H9 (cell line): ENCODE results near the gene ANKRD52. TPM values are rescaled to one million over a fixed set of nuclear protein-coding genes. Genes with fewer than 3 reads are reported as not detected.

ENCODE experiments used
- DNase-seq: peaks from one replicate; pipeline ENCODE4 v3.0.0-alpha.2; 2017
- H2AFZ ChIP-seq: one replicate; pipeline ENCODE4 v1.6.1; 2013; ENCODE audit warnings: mild to moderate bottlenecking, low read length, control low read depth, moderate library complexity
- H2AK5ac ChIP-seq: 2 replicates; pipeline ENCODE4 v1.6.1; 2013; ENCODE audit warnings: low read length, control low read depth, mixed read lengths; ENCODE audit not compliant: insufficient read length
- H2BK120ac ChIP-seq: one replicate; pipeline ENCODE4 v1.6.1; 2013; ENCODE audit warnings: low read depth, mild to moderate bottlenecking, low read length, control low read depth, inconsistent platforms; ENCODE audit not compliant: poor library complexity, severe bottlenecking
- H2BK12ac ChIP-seq: 2 replicates; pipeline ENCODE4 v1.6.1; 2013; ENCODE audit warnings: low read length, control low read depth, mixed read lengths, low read depth; ENCODE audit not compliant: insufficient read length
- H2BK15ac ChIP-seq: 2 replicates; pipeline ENCODE4 v1.6.1; 2013; ENCODE audit warnings: low read depth, low read length, control low read depth
- H2BK20ac ChIP-seq: one replicate; pipeline ENCODE4 v1.6.1; 2013; ENCODE audit warnings: low read depth, mild to moderate bottlenecking, low read length, control low read depth, inconsistent platforms; ENCODE audit not compliant: poor library complexity, severe bottlenecking
- H2BK5ac ChIP-seq: 2 replicates; pipeline ENCODE4 v1.6.1; 2013; ENCODE audit warnings: low read length, control low read depth, mixed read lengths; ENCODE audit not compliant: insufficient read length
- H3K14ac ChIP-seq: 2 replicates; pipeline ENCODE4 v1.6.1; 2013; ENCODE audit warnings: low read length, control low read depth; ENCODE audit not compliant: insufficient read depth
- H3K18ac ChIP-seq: 2 replicates; pipeline ENCODE4 v1.6.1; 2013; ENCODE audit warnings: low read depth, mild to moderate bottlenecking, mixed read lengths, low read length, control low read depth; ENCODE audit not compliant: insufficient read length
- H3K23ac ChIP-seq: 2 replicates; pipeline ENCODE4 v1.6.1; 2013; ENCODE audit warnings: low read length, control low read depth, mixed read lengths, low read depth; ENCODE audit not compliant: insufficient read length
- H3K23me2 ChIP-seq: 2 replicates; pipeline ENCODE4 v1.6.1; 2013; ENCODE audit warnings: low read depth, mild to moderate bottlenecking, mixed read lengths, low read length, control low read depth; ENCODE audit not compliant: insufficient read length, poor library complexity, severe bottlenecking
- H3K27ac ChIP-seq: 2 replicates; pipeline ENCODE4 v1.5.1; 2013; ENCODE audit warnings: low read length, control low read depth, mixed read lengths, low read depth; ENCODE audit not compliant: insufficient read length
- H3K27me3 ChIP-seq: 2 replicates; pipeline ENCODE4 v1.6.1; 2013; ENCODE audit warnings: low read length, control low read depth, inconsistent platforms; ENCODE audit not compliant: insufficient read depth
- H3K4ac ChIP-seq: 2 replicates; pipeline ENCODE4 v1.6.1; 2013; ENCODE audit warnings: low read depth, mild to moderate bottlenecking, control low read depth, inconsistent platforms, low read length, moderate library complexity
- H3K4me1 ChIP-seq: 2 replicates; pipeline ENCODE4 v1.6.1; 2013; ENCODE audit warnings: low read length, control low read depth, inconsistent platforms; ENCODE audit not compliant: insufficient read depth
- H3K4me2 ChIP-seq: 2 replicates; pipeline ENCODE4 v1.6.1; 2013; ENCODE audit warnings: low read length, control low read depth, mixed read lengths; ENCODE audit not compliant: insufficient read length, insufficient read depth
- H3K56ac ChIP-seq: 2 replicates; pipeline ENCODE4 v1.6.1; 2013; ENCODE audit warnings: low read depth, mild to moderate bottlenecking, mixed read lengths, low read length, control low read depth; ENCODE audit not compliant: insufficient read length
- H3K79me1 ChIP-seq: 2 replicates; pipeline ENCODE4 v1.6.1; 2013; ENCODE audit warnings: low read depth, mild to moderate bottlenecking, moderate library complexity, low read length, control low read depth, inconsistent platforms; ENCODE audit not compliant: insufficient read depth, poor library complexity, severe bottlenecking
- H3K79me2 ChIP-seq: 2 replicates; pipeline ENCODE4 v1.6.1; 2013; ENCODE audit warnings: low read length, control low read depth, inconsistent platforms; ENCODE audit not compliant: insufficient read depth
- H3K9ac ChIP-seq: 2 replicates; pipeline ENCODE4 v1.6.1; 2013; ENCODE audit warnings: low read length, control low read depth, mixed read lengths; ENCODE audit not compliant: insufficient read length; ENCODE audit errors: extremely low read depth
- H3K9me3 ChIP-seq: one replicate; pipeline ENCODE4 v1.6.1; 2013; ENCODE audit warnings: low read depth, low read length, inconsistent platforms; ENCODE audit not compliant: control insufficient read depth
- H3T11ph ChIP-seq: one replicate; pipeline ENCODE4 v1.6.1; 2013; ENCODE audit warnings: mild to moderate bottlenecking, low read length, control low read depth, inconsistent platforms
- H4K20me1 ChIP-seq: one replicate; pipeline ENCODE4 v1.6.1; 2013; ENCODE audit not compliant: control insufficient read depth, insufficient read length, insufficient read depth
- H4K5ac ChIP-seq: 2 replicates; pipeline ENCODE4 v1.6.1; 2013; ENCODE audit warnings: low read depth, mild to moderate bottlenecking, mixed read lengths, low read length, control low read depth; ENCODE audit not compliant: insufficient read length
- H4K8ac ChIP-seq: replicated peaks from 2 replicates; pipeline ENCODE4 v1.6.1; 2013; ENCODE audit warnings: low read length, control low read depth, mixed read lengths, low read depth; ENCODE audit not compliant: insufficient read length
- H4K91ac ChIP-seq: 2 replicates; pipeline ENCODE4 v1.6.1; 2013; ENCODE audit warnings: low read depth, mild to moderate bottlenecking, moderate library complexity, mixed read lengths, low read length, control low read depth; ENCODE audit not compliant: insufficient read length
- H3K27ac Mint-ChIP-seq, 3 experiments: 2 replicates in 2 of 3; 3 replicates in 1 of 3; pipeline ENCODE4 v1.8.0; 2020 to 2021; ENCODE audit warnings: mixed read lengths in 3 of 3, mild to moderate bottlenecking in 1 of 3, moderate library complexity in 1 of 3
- H3K27me3 Mint-ChIP-seq: 2 replicates; pipeline ENCODE4 v1.8.0; 2021; ENCODE audit warnings: low read depth, mild to moderate bottlenecking, moderate library complexity, mixed read lengths
- H3K36me3 Mint-ChIP-seq, 3 experiments: 2 replicates in 2 of 3; 3 replicates in 1 of 3; pipeline ENCODE4 v1.8.0; 2020 to 2021; ENCODE audit warnings: low read depth in 3 of 3, mixed read lengths in 3 of 3; ENCODE audit not compliant: insufficient read depth in 1 of 3
- H3K4me1 Mint-ChIP-seq, 2 experiments: 2 replicates each; pipeline ENCODE4 v1.8.0; 2020; ENCODE audit warnings: mixed read lengths in 2 of 2
- H3K4me3 Mint-ChIP-seq, 2 experiments: 2 replicates in 1 of 2; 3 replicates in 1 of 2; pipeline ENCODE4 v1.8.0; 2020 to 2021; ENCODE audit warnings: mild to moderate bottlenecking in 2 of 2, mixed read lengths in 2 of 2, moderate library complexity in 1 of 2
- H3K9me3 Mint-ChIP-seq, 2 experiments: 2 replicates in 1 of 2; 3 replicates in 1 of 2; pipeline ENCODE4 v1.8.0; 2020; ENCODE audit warnings: mild to moderate bottlenecking in 2 of 2, mixed read lengths in 2 of 2, moderate library complexity in 1 of 2
- CTCF ChIP-seq: fragments of 200-600 bp; sonication (generic); conservative IDR thresholded peaks from 3 replicates; pipeline ENCODE4 v1.8.0; 2021; ENCODE audit warnings: antibody characterized with exemption, mild to moderate bottlenecking
- total RNA-seq: library from RNA; stranded (reverse); gene quantifications from 2 replicates; pipeline ENCODE4 v1.2.1, GENCODE V29; 2021

The ANKRD52 gene
- total RNA-seq, 1 experiment from 2014 or later, result 33.4 TPM

- no peak overlapping the region for H3K14ac ChIP-seq
- H3K9me3 Mint-ChIP-seq, result no peaks in the 10 kb centered on the region
- H3K4me2 ChIP-seq, result no peak overlapping the region
- H4K8ac ChIP-seq, result no peak overlapping the region
- H3K4me1 Mint-ChIP-seq, result no peaks in the 10 kb centered on the region
- H4K5ac ChIP-seq, result no peak overlapping the region
- peaks cover 30 to 60% (median 49%) of the 10 kb centered on the region in 3 experiments; a peak in 6 of 7 replicates for H3K36me3 Mint-ChIP-seq
- H3K18ac ChIP-seq, result no peak overlapping the region
- no peak overlapping the region for H2AFZ ChIP-seq
- DNase-seq, result no peak
- no peaks in the 10 kb centered on the region for H3K27me3 ChIP-seq
- H2BK12ac ChIP-seq, result no peak overlapping the region
- no peak overlapping the region for H2BK5ac ChIP-seq
- no peaks in the 10 kb centered on the region for H3K79me1 ChIP-seq
- no peaks in the 10 kb centered on the region for H3K4me1 ChIP-seq
- H3K56ac ChIP-seq, result no peak overlapping the region
- no peaks in the 10 kb centered on the region for H3K23me2 ChIP-seq
- no peak overlapping the region for H3K4me3 Mint-ChIP-seq
- no peaks in the 10 kb centered on the region for H3K9me3 ChIP-seq
- H3K27ac ChIP-seq, result no peak overlapping the region
- H2BK20ac ChIP-seq, result no peak overlapping the region
- no peak for TF ChIP-seq CTCF
- H3K4ac ChIP-seq, result no peak overlapping the region
- no peak overlapping the region for H3K23ac ChIP-seq
- no peaks in the 10 kb centered on the region for H4K20me1 ChIP-seq
- H2AK5ac ChIP-seq, result no peak overlapping the region
- no peak overlapping the region for H3K9ac ChIP-seq
- H3K79me2 ChIP-seq, result no peaks in the 10 kb centered on the region
- H3K27me3 Mint-ChIP-seq, result no peaks in the 10 kb centered on the region
- no peak overlapping the region for H3T11ph ChIP-seq
- H2BK120ac ChIP-seq, result no peak overlapping the region
- H3K27ac Mint-ChIP-seq, result no peak overlapping the region
- no peak overlapping the region for H2BK15ac ChIP-seq
- no peak overlapping the region for H4K91ac ChIP-seq
These were observed 52.7 kb downstream of the ANKRD52 start for GRCh38 chr12:56205445-56205844.
